ENCODE measurements around the gene SMARCB1.
A peak's percentile ranks its signal among the peaks of the same experiment; 100 is the strongest.

Gene SMARCB1

GRCh38 chr22:23837911-23838680 is 51.3 kb downstream of the SMARCB1 start:
- peak; percentile 45 for DNase-seq (ENCODE audit: low spot score)
- ATAC-seq (ENCODE audit: low read depth), result no peak
- Histone ChIP-seq H3K9me3 (ENCODE audit: severe bottlenecking) (no peaks in the 10 kb centered on the region), H3K4me3 (ENCODE audit: severe bottlenecking) (peak overlapping the region; percentile 45), H3K27me3 (ENCODE audit: insufficient read depth, poor library complexity, severe bottlenecking) (no peaks in the 10 kb centered on the region), H3K27ac (ENCODE audit: poor library complexity, severe bottlenecking) (no peak overlapping the region), H3K4me1 (ENCODE audit: insufficient read depth, poor library complexity, severe bottlenecking) (no peaks in the 10 kb centered on the region), H3K36me3 (ENCODE audit: low read depth) (peaks cover 24% of the 10 kb centered on the region; the same call in 1 of the 2 replicates)
- TF ChIP-seq CTCF (IDR thresholded peaks at IDR 0.05; ENCODE audit: poor library complexity, severe bottlenecking), result no peak

- Histone ChIP-seq H3K27me3 (ENCODE audit: insufficient read depth, poor library complexity, severe bottlenecking) (no peaks in the 10 kb centered on the region), H3K36me3 (ENCODE audit: low read depth) (peaks cover 16% of the 10 kb centered on the region; the same call in 1 of the 2 replicates), H3K4me3 (ENCODE audit: severe bottlenecking) (peak within 1 kb of the TSS; percentile 45), H3K4me1 (ENCODE audit: insufficient read depth, poor library complexity, severe bottlenecking) (no peaks in the 10 kb centered on the region), H3K27ac (ENCODE audit: poor library complexity, severe bottlenecking) (no peak within 1 kb of the TSS), H3K9me3 (ENCODE audit: severe bottlenecking) (no peaks in the 10 kb centered on the region)
- peak; percentile 90 for ATAC-seq (ENCODE audit: low read depth)
- no peak for TF ChIP-seq CTCF (IDR thresholded peaks at IDR 0.05; ENCODE audit: poor library complexity, severe bottlenecking)
- DNase-seq (ENCODE audit: low spot score), result peak; percentile 99
Measured at GRCh38 chr22:23838681-23839468, 52.1 kb downstream of the SMARCB1 start, which contains the start of gene DERL3. DERL3 (minus strand) TSS chr22:23839006; CDS start chr22:23838987, 19 bp downstream.

- Histone ChIP-seq H3K27me3 (ENCODE audit: insufficient read depth, poor library complexity, severe bottlenecking) (no peaks in the 10 kb centered on the region), H3K27ac (ENCODE audit: poor library complexity, severe bottlenecking) (no peak overlapping the region)
- ATAC-seq (ENCODE audit: low read depth), result no peak
Measured at GRCh38 chr22:23840026-23840425, 53.3 kb downstream of the SMARCB1 start.

GRCh38 chr22:23841292-23841691 is 54.5 kb downstream of the SMARCB1 start:
- Histone ChIP-seq H3K4me1 (ENCODE audit: insufficient read depth, poor library complexity, severe bottlenecking) (peaks cover 3% of the 10 kb centered on the region), H3K36me3 (ENCODE audit: low read depth) (no peaks in the 10 kb centered on the region), H3K4me3 (ENCODE audit: severe bottlenecking) (no peak overlapping the region), H3K27me3 (ENCODE audit: insufficient read depth, poor library complexity, severe bottlenecking) (no peaks in the 10 kb centered on the region), H3K9me3 (ENCODE audit: severe bottlenecking) (no peaks in the 10 kb centered on the region), H3K27ac (ENCODE audit: poor library complexity, severe bottlenecking) (no peak overlapping the region)
- DNase-seq (ENCODE audit: low spot score) (peak; percentile 33), ATAC-seq (ENCODE audit: low read depth) (no peak)
- TF ChIP-seq CTCF (IDR thresholded peaks at IDR 0.05; ENCODE audit: poor library complexity, severe bottlenecking), result no peak

More at GRCh38 chr22:23840026-23840425, 53.3 kb downstream of the SMARCB1 start:
- Histone ChIP-seq H3K9me3 (ENCODE audit: severe bottlenecking) (no peaks in the 10 kb centered on the region), H3K4me3 (ENCODE audit: severe bottlenecking) (no peak overlapping the region), H3K4me1 (ENCODE audit: insufficient read depth, poor library complexity, severe bottlenecking) (no peaks in the 10 kb centered on the region), H3K36me3 (ENCODE audit: low read depth) (peaks cover 9% of the 10 kb centered on the region; the same call in 1 of the 2 replicates)
- DNase-seq (ENCODE audit: low spot score), result no peak
- no peak for TF ChIP-seq CTCF (IDR thresholded peaks at IDR 0.05; ENCODE audit: poor library complexity, severe bottlenecking)

Measured in RWPE2 (cell line).